K562 (cell line): Measurements from ENCODE around the gene VANGL1. TPM values are rescaled to one million over a fixed set of nuclear protein-coding genes. Genes with fewer than 3 reads are reported as not detected.

ENCODE experiments used
- BCOR ChIP-seq: fragments of 450-650 bp; IDR thresholded peaks from 2 replicates; pipeline ENCODE4 v1.6.1; 2016
- BRCA1 ChIP-seq, 2 experiments: fragments of 450-650 bp in 1 of 2; sonication (generic) in 1 of 2; formaldehyde crosslinking in 1 of 2; IDR thresholded peaks; 2 replicates each; pipeline versions ENCODE4 v1.5.0 to v1.6.1; 2017 to 2020; ENCODE audit warnings: mild to moderate bottlenecking in 1 of 2, missing genetic modification reagents in 1 of 2
- FOXA3 ChIP-seq, 2 experiments: fragments of 450-650 bp in 1 of 2; sonication (generic) in 1 of 2; formaldehyde crosslinking; IDR thresholded peaks in 1 of 2; conservative IDR thresholded peaks in 1 of 2; 2 replicates each; pipeline versions ENCODE4 v1.4.0 to v1.8.0; 2020 to 2022; ENCODE audit warnings: mild to moderate bottlenecking in 2 of 2, missing genetic modification reagents in 1 of 2
- HDAC1 ChIP-seq, 2 experiments: fragments of 450-650 bp; IDR thresholded peaks; 2 replicates each; pipeline ENCODE4 v1.6.1; 2016 to 2017; ENCODE audit warnings: inconsistent platforms in 1 of 2, mild to moderate bottlenecking in 1 of 2, moderate library complexity in 1 of 2
- HLTF ChIP-seq: fragments of 450-650 bp; IDR thresholded peaks from 2 replicates; pipeline ENCODE4 v1.6.1; 2016
- JUNB ChIP-seq: fragments of 450-650 bp; formaldehyde crosslinking; conservative IDR thresholded peaks from 2 replicates; pipeline ENCODE4 v1.4.0; 2020; ENCODE audit warnings: mild to moderate bottlenecking
- KDM1A ChIP-seq, 2 experiments: fragments of 450-650 bp; IDR thresholded peaks; 2 replicates each; pipeline ENCODE4 v1.6.1; 2016; ENCODE audit warnings: mild to moderate bottlenecking in 2 of 2
- OTX1 ChIP-seq: fragments of 450-650 bp; formaldehyde crosslinking; IDR thresholded peaks from 2 replicates; pipeline ENCODE4 v1.4.0; 2022; ENCODE audit warnings: mild to moderate bottlenecking
- PRPF4 ChIP-seq: fragments of 200-400 bp; formaldehyde crosslinking; IDR thresholded peaks from one replicate; pipeline ENCODE4 v1.6.1; 2017; ENCODE audit warnings: low read length, low read depth, mild to moderate bottlenecking; ENCODE audit not compliant: insufficient read depth, poor library complexity, severe bottlenecking
- RBBP5 ChIP-seq: fragments of 200-600 bp; sonication (generic); IDR thresholded peaks from 2 replicates; pipeline ENCODE4 v1.6.1; 2012; ENCODE audit warnings: borderline replicate concordance, mild to moderate bottlenecking, low read length, control low read depth, inconsistent platforms; ENCODE audit not compliant: insufficient read depth, poor library complexity, severe bottlenecking
- RBM25 ChIP-seq: fragments of 200-400 bp; formaldehyde crosslinking; IDR thresholded peaks from 2 replicates; pipeline ENCODE4 v1.6.1; 2018; ENCODE audit warnings: low read length, low read depth, moderate library complexity; ENCODE audit not compliant: severe bottlenecking
- RHOXF2B ChIP-seq: fragments of 250-450 bp; sonication (Bioruptor Pico); conservative IDR thresholded peaks from 2 replicates; pipeline ENCODE4 v1.5.1; 2021
- SMARCA5 ChIP-seq: fragments of 450-650 bp; IDR thresholded peaks from 2 replicates; pipeline ENCODE4 v1.6.1; 2016
- TFAM ChIP-seq: fragments of 250-450 bp; sonication (Bioruptor Pico); conservative IDR thresholded peaks from 2 replicates; pipeline ENCODE4 v1.5.0; 2021; ENCODE audit warnings: mild to moderate bottlenecking, moderate library complexity
- ZBTB2 ChIP-seq: fragments of 450-650 bp; IDR thresholded peaks from 2 replicates; pipeline ENCODE4 v1.6.1; 2016; ENCODE audit warnings: antibody characterized with exemption
- ZNF384 ChIP-seq: IDR thresholded peaks from 2 replicates; pipeline ENCODE4 v1.6.1; 2012; ENCODE audit warnings: low read depth, low read length, improper control_type of control experiment
- ZNF398 ChIP-seq: fragments of 250-450 bp; sonication (Bioruptor Pico); IDR thresholded peaks from 2 replicates; pipeline ENCODE4 v1.8.0; 2021; ENCODE audit warnings: moderate library complexity, mild to moderate bottlenecking, inconsistent platforms
- ZSCAN29 ChIP-seq: fragments of 450-650 bp; IDR thresholded peaks from 2 replicates; pipeline ENCODE4 v1.6.1; 2017
- polyA plus RNA-seq, 8 experiments: library from polyadenylated mRNA; depleted of rRNA in 4 of 8; stranded (reverse) in 5 of 8; unstranded in 3 of 8; fragments of >200 nt; fragmentation: Nextera tagmentation in 2 of 8; fragmentation: Illumina TruSeq in 1 of 8; extraction: Ambion mirVana in 2 of 8; extraction: Trizol in 1 of 8; gene quantifications; 2 replicates each; pipeline versions ENCODE4 v1.2.1 to v1.2.3, GENCODE V29; 2011 to 2014; ENCODE audit warnings: inconsistent platforms in 1 of 8, missing spikeins in 1 of 8
- total RNA-seq, 7 experiments: library from RNA; depleted of rRNA in 6 of 7; stranded (reverse); fragments of >200 nt in 6 of 7; fragmentation: Illumina TruSeq in 2 of 7; extraction: Trizol in 2 of 7; gene quantifications; 2 replicates each; pipeline versions ENCODE4 v1.2.1 to v1.2.3, GENCODE V29; 2011 to 2021; ENCODE audit warnings: low replicate concordance in 1 of 7

VANGL1 gene
- total and polyA plus RNA-seq, 9 of the 15 experiments (the other 6 are each of a cell fraction or from before 2014, with no cell fraction given), result 0.90 to 12.8 (median 9.6) TPM

- no peak for TF ChIP-seq RHOXF2B
- 0 out of 4 replicates have a peak, but pooled peaks of 1 of the 2 experiments have one; percentile 52 for TF ChIP-seq HDAC1 (IDR thresholded peaks at IDR 0.05)
- no peak for TF ChIP-seq HLTF
- TF ChIP-seq ZSCAN29, result no peak
- TF ChIP-seq JUNB (CRISPR knock-in tag), result no peak
- TF ChIP-seq BCOR, result peak; percentile 93
- TF ChIP-seq OTX1 (CRISPR knock-in tag), result no peak
- no peak for TF ChIP-seq RBBP5
- peak; percentile 77 to 81 for TF ChIP-seq KDM1A (IDR thresholded peaks at IDR 0.05)
- TF ChIP-seq BRCA1 (IDR thresholded peaks at IDR 0.05), result no peak
- TF ChIP-seq BRCA1 (CRISPR knock-in tag; IDR thresholded peaks at IDR 0.05), result no peak
- peak; percentile 57; the same call in 1 of the 2 replicates for TF ChIP-seq SMARCA5
- TF ChIP-seq ZNF384, result no peak
- peak in 1 of 2 experiments; percentile 44; a peak in 1 of 4 replicates for TF ChIP-seq FOXA3 (CRISPR knock-in tag; conservative IDR thresholded peaks at IDR 0.05 in 1 of 2, IDR thresholded peaks at IDR 0.05 in 1 of 2)
- no peak for TF ChIP-seq ZBTB2
- peak; percentile 87 for TF ChIP-seq RBM25
- TF ChIP-seq PRPF4, result no peak
- no peak for TF ChIP-seq TFAM (CRISPR knock-in tag)
- no peak for TF ChIP-seq ZNF398 (CRISPR knock-in tag)
These were observed 10.5 kb downstream of the VANGL1 start (continued) for GRCh38 chr1:115652236-115652788.
